Inferior parietal cortex (tissue), 1 donor: ENCODE measurements around the gene HTRA1.

ENCODE experiments used
- DNase-seq: peaks from one replicate; pipeline ENCODE4 v3.0.0-alpha.2; 2016; ENCODE audit errors: extremely low spot score

Gene HTRA1

DNA sequence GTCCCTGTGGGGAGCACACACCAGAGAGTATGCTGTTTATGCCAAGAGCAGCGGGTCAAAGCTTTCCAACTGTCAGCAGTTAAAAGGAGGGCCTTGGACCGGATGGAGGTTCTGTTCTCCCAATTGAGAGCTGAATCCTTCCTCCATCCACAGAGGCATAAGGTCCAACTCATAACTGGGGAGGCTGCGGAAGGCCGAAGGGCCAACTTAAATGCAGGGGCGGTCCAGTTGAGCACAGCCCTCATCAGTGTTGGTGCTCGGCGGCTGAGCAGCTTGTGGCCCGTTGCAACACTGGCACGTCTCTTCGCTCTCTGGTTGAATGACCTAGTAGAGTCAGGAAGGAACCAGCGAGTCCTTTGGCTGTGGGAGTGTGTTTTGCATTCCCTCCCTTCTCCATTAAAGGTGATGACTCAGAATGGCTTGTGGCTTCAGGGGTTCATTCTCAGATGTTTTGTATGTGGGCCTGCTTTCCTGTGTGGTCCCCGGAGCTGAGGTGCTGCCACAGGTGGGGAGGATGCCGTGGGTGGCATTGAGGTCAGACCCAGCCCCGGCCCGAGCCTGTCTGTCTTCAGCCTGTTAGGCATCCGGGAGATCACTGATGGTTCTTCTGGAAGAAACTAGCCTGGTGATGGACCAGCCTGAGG, 54.4 kb downstream of the HTRA1 start:
- DNase-seq, result no peak

DNA sequence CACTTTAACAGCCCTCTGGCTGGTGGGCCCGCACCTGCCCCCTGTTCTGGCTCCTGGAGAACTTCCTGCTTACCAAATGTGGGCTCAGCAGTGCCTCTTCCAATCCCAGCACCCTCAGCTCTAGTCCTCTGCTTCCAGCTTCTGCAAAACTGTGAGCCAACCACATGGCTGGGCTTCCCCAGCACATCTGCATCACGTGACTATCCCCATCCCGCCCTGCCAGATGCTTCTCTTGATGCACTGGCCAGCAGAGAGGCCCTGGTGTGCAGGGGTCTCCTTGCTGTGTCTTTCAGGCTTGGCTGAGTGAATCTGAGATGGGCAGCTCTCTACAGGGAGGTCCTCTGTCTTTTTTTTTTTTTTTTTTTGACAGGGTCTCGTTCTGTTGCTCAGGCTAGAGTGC, 55.4 kb downstream of the HTRA1 start:
- DNase-seq, result no peak

DNA sequence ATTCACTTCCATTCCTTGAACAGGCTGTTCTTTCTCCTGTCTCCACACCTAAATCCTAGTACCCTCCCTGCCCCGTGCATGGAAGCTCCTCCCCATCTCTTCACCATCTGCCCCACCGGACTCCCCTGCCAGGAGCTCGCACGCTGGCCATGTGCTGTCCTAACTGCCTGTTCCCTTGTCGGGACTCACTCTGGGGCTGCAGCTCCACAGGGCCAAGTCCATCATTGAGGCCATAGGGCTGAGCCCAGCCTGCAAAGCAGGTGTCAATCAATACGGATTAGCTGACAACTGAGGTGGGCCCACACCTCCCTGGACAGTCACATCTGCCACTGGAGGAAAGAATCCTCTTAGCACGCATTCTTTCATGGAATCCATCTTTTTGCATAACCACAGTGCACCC, 57.8 kb downstream of the HTRA1 start:
- no peak for DNase-seq

DNA sequence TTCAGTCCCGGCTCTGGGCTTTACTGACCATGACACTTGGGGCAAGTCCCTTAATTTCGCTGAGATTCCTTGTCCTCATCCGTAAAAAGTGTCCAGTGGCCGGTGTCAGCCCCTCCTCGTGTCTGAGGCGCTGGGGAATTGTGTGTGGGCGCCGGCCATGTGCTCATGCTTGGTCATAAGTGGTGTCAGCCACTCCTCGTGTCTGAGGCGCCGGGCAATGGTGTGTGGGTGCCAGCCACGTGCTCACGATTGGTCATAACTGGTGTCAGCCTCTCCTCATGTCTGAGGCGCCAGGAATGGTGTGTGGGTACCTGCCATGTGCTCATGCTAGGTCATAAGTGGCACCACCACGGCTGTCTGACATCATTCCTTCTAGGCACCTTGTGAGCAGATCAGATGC, 58.5 kb downstream of the HTRA1 start:
- no peak for DNase-seq

DNA sequence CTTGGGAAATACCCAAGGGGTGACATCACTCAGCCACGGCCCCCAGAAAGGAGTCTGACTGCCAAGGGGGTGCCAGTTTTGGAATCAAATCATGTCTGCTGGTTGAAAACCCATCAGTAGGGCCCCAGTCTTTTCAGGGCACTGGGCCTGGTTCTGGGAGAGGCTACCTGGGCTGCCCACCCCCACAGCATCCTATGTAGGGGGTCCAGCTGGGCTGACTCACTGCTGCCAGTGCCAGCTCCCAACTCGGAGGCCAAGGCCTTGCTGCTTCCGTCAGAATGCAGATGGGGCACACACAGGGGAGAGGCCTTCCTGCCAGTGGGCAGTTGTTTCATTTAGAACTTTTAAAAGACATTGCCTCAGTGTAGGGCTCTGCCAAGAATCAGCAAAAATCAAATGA, 59.7 kb downstream of the HTRA1 start:
- no peak for DNase-seq

DNA sequence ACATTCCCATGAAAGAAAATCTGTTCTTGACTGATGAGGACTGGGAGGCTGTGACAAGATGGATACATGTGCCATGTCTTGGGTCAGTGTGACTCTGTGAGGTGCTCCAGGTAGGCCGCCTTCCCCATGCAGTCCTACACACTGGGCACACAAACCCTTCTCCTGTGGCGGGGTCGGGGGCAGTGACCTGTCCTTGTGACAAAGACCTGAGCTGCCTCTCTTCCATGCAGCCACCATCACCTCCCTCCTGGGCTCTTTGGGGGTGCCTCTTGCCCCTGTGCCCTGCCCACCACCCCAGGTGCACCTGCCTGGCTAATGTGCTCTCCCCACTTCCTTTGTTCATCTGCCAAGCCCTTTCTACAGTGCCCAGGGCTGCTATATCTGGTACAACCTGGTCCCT, 63.5 kb downstream of the HTRA1 start:
- DNase-seq, result no peak

GRCh38 chr10:122525788-122526187, 64.4 kb downstream of the HTRA1 start:
- no peak for DNase-seq

GRCh38 chr10:122526892-122527291, 65.5 kb downstream of the HTRA1 start:
- DNase-seq, result no peak

GRCh38 chr10:122530177-122530576, 68.8 kb downstream of the HTRA1 start:
- no peak for DNase-seq

- no peak for DNase-seq
These were observed 69.9 kb downstream of the HTRA1 start for GRCh38 chr10:122531261-122531660.

DNA sequence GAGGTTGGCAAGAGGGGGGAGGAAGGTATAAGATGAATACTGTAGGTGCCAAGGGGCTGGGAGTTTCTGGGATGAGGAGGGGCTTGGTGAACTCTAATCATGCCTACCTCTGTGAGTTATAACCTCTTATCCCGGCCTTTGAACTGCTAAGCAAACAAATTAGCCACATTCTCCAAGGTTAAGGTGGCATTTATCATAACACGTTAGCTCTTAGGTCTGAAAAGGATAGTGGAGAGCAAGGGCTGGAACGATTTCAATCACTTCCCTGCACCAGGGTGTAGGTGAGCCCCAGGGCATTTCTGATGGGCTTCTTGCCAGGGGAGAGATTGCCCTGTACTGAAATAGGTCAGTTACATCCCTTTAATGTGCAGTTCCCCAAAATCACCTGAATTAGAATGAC, 70.6 kb downstream of the HTRA1 start:
- DNase-seq, result no peak

DNA sequence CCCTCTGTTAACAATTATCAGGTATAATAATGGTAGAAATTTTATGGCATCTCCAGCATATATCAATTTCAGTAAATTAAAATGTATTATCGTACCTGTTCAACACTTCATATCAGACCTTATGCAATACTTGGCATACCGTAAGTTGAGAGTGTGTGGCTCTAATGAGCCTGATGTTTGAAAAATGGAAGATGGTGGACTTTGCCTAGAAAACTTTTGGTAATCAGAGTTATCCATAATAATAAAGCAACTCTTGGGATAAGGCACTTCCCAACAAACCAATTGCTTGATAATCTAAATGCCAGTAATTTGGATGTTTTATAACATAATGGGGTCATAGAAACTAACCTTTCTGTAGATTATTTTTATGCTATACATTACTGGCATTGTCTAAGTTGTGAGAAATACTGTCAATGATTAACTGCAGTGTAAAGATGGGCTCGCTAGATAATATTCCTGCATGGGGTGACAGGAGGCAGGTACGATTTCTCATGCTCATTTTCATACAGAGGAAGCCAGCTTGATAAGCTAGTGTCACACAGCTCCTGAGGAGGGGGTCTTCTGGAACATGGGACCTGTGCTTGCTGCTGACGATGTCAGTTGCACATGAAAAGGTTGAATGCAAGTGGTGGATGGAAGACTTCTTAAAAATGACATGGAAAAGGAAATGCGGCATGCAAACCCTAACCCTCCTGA, 71.4 kb downstream of the HTRA1 start:
- DNase-seq, result no peak

- DNase-seq, result no peak
These were observed 76.2 kb downstream of the HTRA1 start for GRCh38 chr10:122537545-122537944.

- DNase-seq, result no peak
These were observed 80.2 kb downstream of the HTRA1 start for GRCh38 chr10:122541541-122542002.

DNA sequence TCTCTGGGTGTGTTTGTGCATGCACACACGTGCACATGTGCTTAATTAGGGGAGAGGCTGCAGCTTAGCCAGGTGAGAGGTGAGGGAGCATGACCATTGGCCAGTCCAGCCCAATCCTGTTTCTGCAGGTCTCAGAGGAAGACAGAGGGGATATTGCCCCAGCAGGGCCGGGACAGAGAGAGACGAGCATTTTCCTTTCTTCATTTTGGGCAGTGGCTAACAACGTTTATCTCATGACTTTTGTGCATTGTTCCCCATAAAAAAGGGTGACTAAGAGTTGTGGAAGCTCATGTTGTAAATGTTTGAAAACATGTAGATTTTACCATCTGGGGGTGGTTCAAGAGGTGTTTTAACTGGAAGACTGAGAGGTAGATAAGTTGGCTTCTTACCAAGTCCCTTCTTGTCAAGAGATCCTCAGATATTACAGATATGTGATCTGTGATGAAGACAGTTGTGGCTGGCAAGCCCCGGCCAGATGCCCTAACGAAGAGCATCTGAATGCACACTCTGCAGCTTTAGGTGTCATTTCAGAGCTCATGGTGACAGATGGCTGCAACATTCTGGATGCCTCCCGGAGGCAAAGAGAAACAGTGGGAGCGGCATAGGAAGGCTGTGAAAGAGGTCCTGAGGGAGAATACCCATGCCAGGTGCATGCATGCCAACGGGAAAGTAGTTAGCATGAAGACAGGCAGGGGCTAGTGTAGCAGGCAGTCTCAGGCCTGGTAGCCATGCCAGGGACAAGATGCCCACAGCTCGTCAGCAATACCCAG, 82.5 kb downstream of the HTRA1 start:
- DNase-seq, result no peak

- DNase-seq, result no peak
These were observed 83.1 kb downstream of the HTRA1 start for GRCh38 chr10:122544493-122544892.

GRCh38 chr10:122546242-122546641, 84.9 kb downstream of the HTRA1 start:
- DNase-seq, result no peak

DNA sequence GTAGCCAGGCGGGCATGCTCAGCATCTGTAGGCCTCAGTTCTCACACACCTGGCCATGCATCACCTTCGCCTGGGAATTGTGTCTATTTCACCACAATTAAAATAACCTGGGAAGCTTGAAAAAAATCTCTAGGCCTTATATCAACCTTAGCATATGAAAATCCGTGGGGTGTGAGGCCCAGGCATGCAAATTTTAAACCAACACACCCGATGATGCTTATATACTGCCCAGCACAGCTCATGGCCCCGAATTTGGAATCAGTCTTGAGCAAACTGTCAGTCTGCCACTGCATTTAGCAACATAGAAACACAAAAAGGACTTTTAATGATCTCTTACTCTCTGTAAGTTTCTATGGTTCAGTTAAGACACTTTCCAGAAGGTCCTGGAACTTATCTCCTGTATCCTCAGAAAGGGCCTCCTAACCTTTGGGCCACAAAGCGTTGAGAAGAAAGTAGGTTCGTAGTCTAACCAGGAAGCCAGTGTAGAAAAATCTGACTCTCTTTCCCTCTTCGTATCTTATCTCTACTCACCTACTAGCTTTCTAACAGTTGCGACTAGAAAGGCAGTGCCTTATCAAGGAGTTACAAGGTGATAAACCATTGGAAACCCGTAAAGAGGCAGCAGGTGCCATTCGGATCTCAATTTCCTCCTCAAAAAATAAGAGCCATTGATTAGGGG, 87.2 kb downstream of the HTRA1 start:
- no peak for DNase-seq

GRCh38 chr10:122549636-122550035, 88.3 kb downstream of the HTRA1 start:
- DNase-seq, result no peak

GRCh38 chr10:122550427-122550826, 89.1 kb downstream of the HTRA1 start:
- no peak for DNase-seq

GRCh38 chr10:122550983-122551382, 89.6 kb downstream of the HTRA1 start:
- no peak for DNase-seq

GRCh38 chr10:122551450-122551849, 90.1 kb downstream of the HTRA1 start:
- no peak for DNase-seq
